HepG2 (cell line): Measurements from ENCODE around the gene PRR23B. TPM values are rescaled to one million over a fixed set of nuclear protein-coding genes. Genes with fewer than 3 reads are reported as not detected.

ENCODE experiments used
- ATAC-seq: fragments of 200-7000 bp; cut with Tn5 transposase; 3 replicates; pipeline ENCODE4 v1.9.1; 2020; ENCODE audit warnings: mild to moderate bottlenecking, moderate library complexity
- BruUV-seq: library from RNA; stranded (reverse); fragments of 400-500 nt; replicated peaks from 2 replicates; lab custom pipeline; 2021; lab: Mats Ljungman, UMichigan
- CTCF ChIA-PET: fragments of 300-600 bp; formaldehyde crosslinking; extraction: SDS; loops from one replicate; lab custom pipeline; 2021; ENCODE audit warnings: low total read pairs, inconsistent platforms, low intra/inter-chr PET ratio; lab: Yijun Ruan, JAX
- POLR2A ChIA-PET: fragments of 350-600 bp; sonication (Branson Sonifier 250); formaldehyde crosslinking; loops from one replicate; lab custom pipeline; 2020; ENCODE audit warnings: antibody characterized with exemption, inconsistent platforms; lab: Yijun Ruan, JAX
- DNase-seq: peaks from one replicate; pipeline ENCODE4 v3.0.0-alpha.2; 2015; ENCODE audit warnings: low spot score
- FAIRE-seq: peaks from 3 replicates; lab custom pipeline; 2011; peaks lifted over from hg19 to GRCh38; lab: Jason Lieb, UNC
- H2AFZ ChIP-seq: one replicate; pipeline ENCODE4 v1.6.1; 2011; ENCODE audit warnings: low read length, inconsistent platforms
- H3K27ac ChIP-seq: fragments of 300-600 bp; 3 replicates; pipeline ENCODE4 v1.8.0; 2011; ENCODE audit warnings: mixed run types, mild to moderate bottlenecking, mixed read lengths, low read length, inconsistent platforms; ENCODE audit not compliant: insufficient read depth; ENCODE audit errors: extremely low read length
- H3K27me3 ChIP-seq, 2 experiments: fragments of 200-600 bp in 1 of 2; 2 replicates in 1 of 2; 3 replicates in 1 of 2; pipeline versions ENCODE4 v1.6.0 to v1.8.0; 2011; ENCODE audit warnings: low read length in 2 of 2, mild to moderate bottlenecking in 2 of 2, moderate library complexity in 2 of 2, inconsistent platforms in 1 of 2; ENCODE audit not compliant: insufficient read depth in 2 of 2, control insufficient read depth in 1 of 2
- H3K36me3 ChIP-seq, 2 experiments: fragments of 200-600 bp in 1 of 2; replicated peaks in 1 of 2; 2 replicates in 1 of 2; 3 replicates in 1 of 2; pipeline versions ENCODE4 v1.5.1 to v1.8.0; 2011; ENCODE audit warnings: low read length in 2 of 2, inconsistent platforms in 1 of 2; ENCODE audit not compliant: insufficient read depth in 2 of 2, control insufficient read depth in 1 of 2
- H3K4me1 ChIP-seq: 2 replicates; pipeline ENCODE4 v1.5.1; 2012; ENCODE audit warnings: low read length, inconsistent platforms; ENCODE audit not compliant: insufficient read depth
- H3K4me2 ChIP-seq: 2 replicates; pipeline ENCODE4 v1.6.0; 2011; ENCODE audit warnings: low read depth, low read length, inconsistent platforms
- H3K4me3 ChIP-seq, 3 experiments: fragments of 200-600 bp in 1 of 3; sonication (generic), shearing (Covaris generic) in 1 of 3; replicated peaks in 1 of 3; 2 replicates each; pipeline ENCODE4 v1.5.1; 2011 to 2016; ENCODE audit warnings: low read length in 3 of 3, inconsistent platforms in 2 of 3, low read depth in 2 of 3, mild to moderate bottlenecking in 2 of 3, control low read depth in 1 of 3, mixed read lengths in 1 of 3; ENCODE audit not compliant: insufficient read depth in 1 of 3
- H3K79me2 ChIP-seq: one replicate; pipeline ENCODE4 v1.6.1; 2011; ENCODE audit warnings: low read length, inconsistent platforms; ENCODE audit not compliant: insufficient read depth
- H3K9ac ChIP-seq: 2 replicates; pipeline ENCODE4 v1.6.0; 2011; ENCODE audit warnings: mild to moderate bottlenecking, low read depth, low read length, inconsistent platforms; ENCODE audit not compliant: insufficient read depth
- H3K9me3 ChIP-seq: 2 replicates; pipeline ENCODE4 v1.5.1; 2012; ENCODE audit warnings: mild to moderate bottlenecking, low read length
- H4K20me1 ChIP-seq: 2 replicates; pipeline ENCODE4 v1.6.0; 2011; ENCODE audit warnings: inconsistent platforms, mild to moderate bottlenecking, low read length, moderate library complexity; ENCODE audit not compliant: insufficient read depth
- ATF2 ChIP-seq: sonication (generic); formaldehyde crosslinking; IDR thresholded peaks from 2 replicates; pipeline ENCODE4 v1.4.0; 2020; ENCODE audit warnings: missing genetic modification reagents
- EP300 ChIP-seq, 3 experiments: sonication (generic) in 1 of 3; formaldehyde crosslinking in 1 of 3; IDR thresholded peaks; 2 replicates each; pipeline versions ENCODE4 v1.5.1 to v1.6.1; 2011 to 2020; ENCODE audit warnings: low read depth in 2 of 3, low read length in 2 of 3, borderline replicate concordance in 1 of 3, improper control_type of control experiment in 1 of 3, mild to moderate bottlenecking in 1 of 3, missing genetic modification reagents in 1 of 3, moderate library complexity in 1 of 3
- GTF3A ChIP-seq: sonication (generic); formaldehyde crosslinking; conservative IDR thresholded peaks from 2 replicates; pipeline ENCODE4 v1.4.0; 2020; ENCODE audit warnings: mild to moderate bottlenecking, missing genetic modification reagents
- HOXA3 ChIP-seq: sonication (generic); formaldehyde crosslinking; IDR thresholded peaks from 2 replicates; pipeline ENCODE4 v1.5.0; 2020; ENCODE audit warnings: missing genetic modification reagents
- KLF9 ChIP-seq: IDR thresholded peaks from 2 replicates; pipeline ENCODE4 v1.6.1; 2016; ENCODE audit warnings: low read depth
- MAFF ChIP-seq: IDR thresholded peaks from 2 replicates; pipeline ENCODE4 v1.6.1; 2011; ENCODE audit warnings: low read depth, low read length, improper control_type of control experiment
- MAFK ChIP-seq, 2 experiments: IDR thresholded peaks in 1 of 2; conservative IDR thresholded peaks in 1 of 2; 2 replicates each; pipeline ENCODE4 v1.6.1; 2011; ENCODE audit warnings: improper control_type of control experiment in 2 of 2, low read length in 2 of 2
- SYNCRIP ChIP-seq: fragments of 200-400 bp; formaldehyde crosslinking; IDR thresholded peaks from 2 replicates; pipeline ENCODE4 v1.6.1; 2018; ENCODE audit warnings: mild to moderate bottlenecking, low read depth, low read length; ENCODE audit not compliant: insufficient read depth
- TFE3 ChIP-seq: IDR thresholded peaks from 2 replicates; pipeline ENCODE4 v1.6.1; 2016
- ZBTB20 ChIP-seq: sonication (generic); formaldehyde crosslinking; IDR thresholded peaks from 2 replicates; pipeline ENCODE4 v1.8.1; 2023; ENCODE audit warnings: missing genetic modification reagents, low read depth, mild to moderate bottlenecking, borderline replicate concordance
- ZC3H13 ChIP-seq: sonication (generic); formaldehyde crosslinking; IDR thresholded peaks from 2 replicates; pipeline ENCODE4 v1.8.1; 2023; ENCODE audit warnings: mild to moderate bottlenecking, missing genetic modification reagents, moderate library complexity
- ZNF160 ChIP-seq: sonication (generic); formaldehyde crosslinking; IDR thresholded peaks from 2 replicates; pipeline ENCODE4 v1.8.0; 2022; ENCODE audit warnings: mild to moderate bottlenecking, inconsistent platforms, missing genetic modification reagents
- ZNF484 ChIP-seq: sonication (generic); formaldehyde crosslinking; IDR thresholded peaks from 2 replicates; pipeline ENCODE4 v1.5.1; 2020; ENCODE audit warnings: mild to moderate bottlenecking, low read depth, missing genetic modification reagents, borderline replicate concordance
- ZNF614 ChIP-seq: IDR thresholded peaks from 2 replicates; pipeline ENCODE4 v1.6.1; 2018; ENCODE audit warnings: missing biosample characterization, missing genetic modification reagents, inconsistent platforms, borderline replicate concordance
- ZNF710 ChIP-seq: sonication (generic); formaldehyde crosslinking; IDR thresholded peaks from 2 replicates; pipeline ENCODE4 v1.5.0; 2020; ENCODE audit warnings: mild to moderate bottlenecking, missing genetic modification reagents, borderline replicate concordance
- WGBS: methylation state at CpG from one replicate; pipeline ENCODE4 v1.1.6; 2017; ENCODE audit warnings: low lambda C conversion rate; 5-methylcytosine and 5-hydroxymethylcytosine counted together
- in situ Hi-C: cut with HindIII; loops from 2 replicates; pipeline ENCODE4 v1.10.0; 2017; ENCODE audit warnings: low pct_unique_long_range_greater_than_20kb; ENCODE audit not compliant: extremely low pct_ligation_motif_present
- intact Hi-C: fragments of 100-400 bp; cut with micrococcal nuclease; formaldehyde crosslinking; loops from one replicate; pipeline ENCODE4 v1.10.0; 2022; ENCODE audit not compliant: unreplicated experiment
- polyA plus RNA-seq, 8 experiments: library from polyadenylated mRNA; depleted of rRNA in 3 of 8; stranded (reverse) in 7 of 8; unstranded in 1 of 8; fragments of >200 nt; fragmentation: Illumina TruSeq in 4 of 8; extraction: Trizol in 4 of 8; gene quantifications; 2 replicates each; pipeline versions ENCODE4 v1.2.1 to v1.2.3, GENCODE V29; 2011 to 2016; ENCODE audit warnings: low read depth in 4 of 8, missing spikeins in 1 of 8, mixed read lengths in 1 of 8; ENCODE audit not compliant: insufficient read depth in 1 of 8
- total RNA-seq, 5 experiments: library from RNA; depleted of rRNA; stranded (reverse); fragments of >200 nt; fragmentation: Illumina TruSeq; extraction: Trizol; gene quantifications; 2 replicates each; pipeline ENCODE4 v1.2.3, GENCODE V29; 2016; ENCODE audit warnings: low read depth in 1 of 5

PRR23B gene
- total and polyA plus RNA-seq, 2 of the 13 experiments (the other 11 are each of a cell fraction or from before 2014, with no cell fraction given): not detected

GRCh38 chr3:139024968-139025367 lies 4.2 kb upstream of the PRR23B start:
- Histone ChIP-seq H3K4me3 (no peak overlapping the region), H3K27ac (no peak overlapping the region), H3K27me3 (no peaks in the 10 kb centered on the region), H2AFZ (no peak overlapping the region), H3K79me2 (no peaks in the 10 kb centered on the region), H3K9ac (no peak overlapping the region), H3K36me3 (no peaks in the 10 kb centered on the region), H3K4me2 (no peak overlapping the region), H4K20me1 (no peaks in the 10 kb centered on the region), H3K9me3 (no peaks in the 10 kb centered on the region), H3K4me1 (no peaks in the 10 kb centered on the region)
- WGBS: 19% methylated on average over 2 of the region's 2 CpGs
- BruUV-seq: no TSS peak
- FAIRE-seq: no peak
- in situ Hi-C loops (no loop called here), intact Hi-C loops (no loop called here)
- ATAC-seq: no peak
- ChIA-PET CTCF (no interaction called here), POLR2A (no interaction called here)
- DNase-seq: no peak
- TF ChIP-seq GTF3A (CRISPR knock-in tag) (no peak), MAFF (peak; percentile 45), SYNCRIP (no peak), ZNF160 (CRISPR knock-in tag) (no peak), ZNF484 (no peak), EP300 (IDR thresholded peaks at IDR 0.05; ENCODE audit: low read depth in 2 of 2, low read length in 2 of 2) (no peak), EP300 (CRISPR knock-in tag; IDR thresholded peaks at IDR 0.05; ENCODE audit: borderline replicate concordance) (no peak), ZBTB20 (CRISPR knock-in tag) (no peak), MAFK (conservative IDR thresholded peaks at IDR 0.05 in 1 of 2, IDR thresholded peaks at IDR 0.05 in 1 of 2; ENCODE audit: low read length in 2 of 2) (peak; percentile 9 to 54; a peak in 1 of 4 replicates), ZNF710 (CRISPR knock-in tag) (no peak), KLF9 (no peak), TFE3 (CRISPR knock-in tag) (no peak), ATF2 (CRISPR knock-in tag) (no peak), ZC3H13 (CRISPR knock-in tag) (no peak), HOXA3 (CRISPR knock-in tag) (no peak), ZNF614 (CRISPR knock-in tag) (no peak)
